Pancreas (tissue), 10 donors: Measurements from ENCODE around the gene LACTBL1. TPM values are rescaled to one million over a fixed set of nuclear protein-coding genes. Genes with fewer than 3 reads are reported as not detected.

Experiments
- ATAC-seq, 4 donors: fragments of 200-7000 bp; cut with Tn5 transposase; one replicate each; pipeline versions ENCODE4 v1.8.0 to v1.9.1; 2020; ENCODE audit warnings: mild to moderate bottlenecking in 4 of 4, moderate library complexity in 4 of 4
- DNase-seq, 6 donors: peaks; one replicate each; pipeline ENCODE4 v3.0.0-alpha.2; 2020
- FAIRE-seq: peaks from 2 replicates; lab custom pipeline; 2012; peaks lifted over from hg19 to GRCh38; lab: Jason Lieb, UNC
- H3K27ac ChIP-seq, 4 donors: fragments of 200-600 bp; sonication (generic); 1 replicate in 3 of 4; 2 replicates in 1 of 4; pipeline versions ENCODE4 v1.5.0 to v1.8.0; 2020
- H3K27me3 ChIP-seq, 4 donors: fragments of 200-600 bp; one replicate each; pipeline ENCODE4 v1.8.0; 2021
- H3K36me3 ChIP-seq, 3 donors: fragments of 200-600 bp; sonication (generic) in 1 of 3; one replicate each; pipeline versions ENCODE4 v1.5.0 to v1.8.0; 2020 to 2021
- H3K4me1 ChIP-seq, 3 donors: fragments of 200-600 bp; one replicate each; pipeline ENCODE4 v1.8.0; 2021
- H3K4me3 ChIP-seq, 4 donors: fragments of 200-600 bp; sonication (generic) in 2 of 4; one replicate each; pipeline versions ENCODE4 v1.5.0 to v1.8.0; 2020 to 2021
- H3K9me3 ChIP-seq, 4 donors: fragments of 200-600 bp; one replicate each; pipeline ENCODE4 v1.8.0; 2021
- WGBS, 2 donors: extraction: QIAGEN DNeasy Blood & Tissue Kit; methylation state at CpG; one replicate each; pipeline ENCODE4 v1.1.7; 2013; 5-methylcytosine and 5-hydroxymethylcytosine counted together
- intact Hi-C, 3 donors: fragments of 100-400 bp; cut with DNase I; formaldehyde crosslinking; loops; one replicate each; pipeline versions ENCODE4 v1.11.1 to v1.14.2; 2022
- polyA plus RNA-seq, 2 donors: library from polyadenylated mRNA; stranded (reverse); fragments of 200-250 nt; gene quantifications; one replicate each; pipeline ENCODE4 v1.2.3, GENCODE V29; 2013
- total RNA-seq, 6 donors: library from RNA; stranded (reverse); fragmentation: NEBNext Ultra II Directional in 4 of 6; extraction: Animal tissue kit (Norgen Biotek cat#: 25700) in 4 of 6; gene quantifications; one replicate each; pipeline versions ENCODE4 v1.2.1 to v1.2.4, GENCODE V29; 2021 to 2023
- TF ChIP-seq, protein P1 (sequence below), 4 donors: fragments of 200-600 bp; sonication (generic) in 3 of 4; IDR thresholded peaks; one replicate each; pipeline versions ENCODE4 v1.5.0 to v1.8.0; 2021; ENCODE audit warnings: antibody characterized with exemption in 4 of 4
- donor health status: healthy with polysubstance abuse.
- donor health status: DM: no; HTN: no; CAD: no; lungs with moderate emphysema.
- donor health status: DM: no; HTN: no; CAD: no.
- donor health status: control.
- donor health status: control.
- donor health status: Bipolar disorder and iron deficiency.
- donor health status: DM: yes; HTN: yes; CAD: no.
- donor health status: DM: no; HTN: no; CAD: no.
- donor health status: DM: no; HTN: no; CAD: no.
- donor health status: DM: yes; HTN: yes; CAD: no.

LACTBL1 gene
- total and polyA plus RNA-seq, 8 donors, result not detected

DNA sequence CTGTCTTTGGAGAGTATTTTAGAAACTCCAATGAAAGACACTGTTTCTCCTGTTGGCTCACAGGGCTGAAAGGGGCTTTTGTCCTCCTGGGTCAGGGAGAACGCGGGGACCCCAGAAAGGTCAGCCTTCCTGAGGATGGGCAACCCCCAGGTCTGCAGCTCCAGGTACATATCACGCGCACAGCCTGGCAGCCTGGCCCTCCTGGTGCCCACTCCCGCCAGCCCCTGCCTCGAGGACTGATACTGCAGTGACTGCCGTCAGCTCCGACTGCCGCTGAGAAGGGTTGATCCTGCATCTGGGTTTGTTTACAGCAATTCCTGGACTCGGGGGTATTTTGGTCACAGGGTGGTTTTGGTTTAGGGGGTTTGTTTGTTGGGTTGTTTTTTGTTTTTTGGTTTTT, 58.5 kb downstream of the LACTBL1 start:
- intact Hi-C loops, result no loop called here
- ATAC-seq, result no peak
- FAIRE-seq, result no peak
- no peaks in the 10 kb centered on the region for H3K36me3 ChIP-seq
- no peaks in the 10 kb centered on the region for H3K9me3 ChIP-seq
- DNase-seq, result no peak
- no peak overlapping the region for H3K27ac ChIP-seq
- TF ChIP-seq, protein P1, sequence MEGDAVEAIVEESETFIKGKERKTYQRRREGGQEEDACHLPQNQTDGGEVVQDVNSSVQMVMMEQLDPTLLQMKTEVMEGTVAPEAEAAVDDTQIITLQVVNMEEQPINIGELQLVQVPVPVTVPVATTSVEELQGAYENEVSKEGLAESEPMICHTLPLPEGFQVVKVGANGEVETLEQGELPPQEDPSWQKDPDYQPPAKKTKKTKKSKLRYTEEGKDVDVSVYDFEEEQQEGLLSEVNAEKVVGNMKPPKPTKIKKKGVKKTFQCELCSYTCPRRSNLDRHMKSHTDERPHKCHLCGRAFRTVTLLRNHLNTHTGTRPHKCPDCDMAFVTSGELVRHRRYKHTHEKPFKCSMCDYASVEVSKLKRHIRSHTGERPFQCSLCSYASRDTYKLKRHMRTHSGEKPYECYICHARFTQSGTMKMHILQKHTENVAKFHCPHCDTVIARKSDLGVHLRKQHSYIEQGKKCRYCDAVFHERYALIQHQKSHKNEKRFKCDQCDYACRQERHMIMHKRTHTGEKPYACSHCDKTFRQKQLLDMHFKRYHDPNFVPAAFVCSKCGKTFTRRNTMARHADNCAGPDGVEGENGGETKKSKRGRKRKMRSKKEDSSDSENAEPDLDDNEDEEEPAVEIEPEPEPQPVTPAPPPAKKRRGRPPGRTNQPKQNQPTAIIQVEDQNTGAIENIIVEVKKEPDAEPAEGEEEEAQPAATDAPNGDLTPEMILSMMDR (IDR thresholded peaks at IDR 0.05), result no peak
- 89 to 94% methylated on average over 10 of the region's 10 CpGs for WGBS, 2 donors
- H3K4me3 ChIP-seq, result no peak overlapping the region
- no peaks in the 10 kb centered on the region for H3K4me1 ChIP-seq
- H3K27me3 ChIP-seq, result no peaks in the 10 kb centered on the region

DNA sequence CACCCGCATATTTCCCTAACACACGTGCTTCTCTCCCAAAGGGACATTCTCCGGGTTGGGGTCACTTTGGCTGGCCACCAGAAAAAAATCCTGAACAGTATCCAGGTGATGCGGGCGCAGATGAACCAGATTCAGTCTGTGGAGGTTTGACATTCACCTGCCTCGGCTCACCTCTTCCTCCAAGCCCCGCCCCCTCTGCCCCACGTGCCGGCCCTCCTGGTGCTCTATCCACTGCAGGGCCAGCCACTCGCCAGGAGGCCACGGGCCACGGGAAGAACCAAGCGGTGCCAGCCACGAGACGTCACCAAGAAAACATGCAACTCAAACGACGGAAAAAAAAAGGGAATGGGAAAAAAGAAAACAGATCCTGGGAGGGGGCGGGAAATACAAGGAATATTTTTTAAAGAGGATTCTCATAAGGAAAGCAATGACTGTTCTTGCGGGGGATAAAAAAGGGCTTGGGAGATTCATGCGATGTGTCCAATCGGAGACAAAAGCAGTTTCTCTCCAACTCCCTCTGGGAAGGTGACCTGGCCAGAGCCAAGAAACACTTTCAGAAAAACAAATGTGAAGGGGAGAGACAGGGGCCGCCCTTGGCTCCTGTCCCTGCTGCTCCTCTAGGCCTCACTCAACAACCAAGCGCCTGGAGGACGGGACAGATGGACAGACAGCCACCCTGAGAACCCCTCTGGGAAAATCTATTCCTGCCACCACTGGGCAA, 59.1 kb downstream of the LACTBL1 start:
- WGBS, 2 donors, result 82 to 87% methylated on average over 24 of the region's 24 CpGs
- intact Hi-C loops, result no loop called here
- Histone ChIP-seq H3K4me3 (no peak overlapping the region), H3K9me3 (no peaks in the 10 kb centered on the region), H3K27ac (no peak overlapping the region), H3K4me1 (no peaks in the 10 kb centered on the region), H3K27me3 (no peaks in the 10 kb centered on the region), H3K36me3 (no peaks in the 10 kb centered on the region)
- ATAC-seq, result no peak
- no peak for FAIRE-seq
- TF ChIP-seq, protein P1 (IDR thresholded peaks at IDR 0.05), result no peak
- DNase-seq, result no peak

DNA sequence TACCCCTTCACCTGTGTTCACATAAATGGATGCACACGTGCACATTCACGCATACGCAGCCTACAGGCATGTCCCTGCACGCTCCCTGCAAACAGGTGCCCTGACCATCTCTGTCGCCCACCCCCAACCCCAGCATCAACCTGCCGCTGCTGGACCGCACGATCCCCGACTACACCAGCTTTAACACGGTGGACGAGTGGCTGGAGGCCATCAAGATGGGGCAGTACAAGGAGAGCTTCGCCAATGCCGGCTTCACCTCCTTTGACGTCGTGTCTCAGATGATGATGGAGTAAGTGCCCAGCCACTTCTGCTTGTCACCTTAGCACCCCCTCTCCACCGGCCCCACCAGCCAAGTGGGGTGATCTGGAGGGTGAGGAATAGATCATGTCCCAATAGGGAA, 60.4 kb downstream of the LACTBL1 start:
- Histone ChIP-seq H3K36me3 (no peaks in the 10 kb centered on the region), H3K4me1 (no peaks in the 10 kb centered on the region), H3K9me3 (no peaks in the 10 kb centered on the region), H3K27ac (no peak overlapping the region), H3K27me3 (no peaks in the 10 kb centered on the region), H3K4me3 (no peak overlapping the region)
- DNase-seq (no peak), FAIRE-seq (no peak), ATAC-seq (no peak)
- intact Hi-C loops, result no loop called here
- TF ChIP-seq, protein P1 (IDR thresholded peaks at IDR 0.05), result no peak
- WGBS, 2 donors, result 94% methylated on average over 16 of the region's 16 CpGs

DNA sequence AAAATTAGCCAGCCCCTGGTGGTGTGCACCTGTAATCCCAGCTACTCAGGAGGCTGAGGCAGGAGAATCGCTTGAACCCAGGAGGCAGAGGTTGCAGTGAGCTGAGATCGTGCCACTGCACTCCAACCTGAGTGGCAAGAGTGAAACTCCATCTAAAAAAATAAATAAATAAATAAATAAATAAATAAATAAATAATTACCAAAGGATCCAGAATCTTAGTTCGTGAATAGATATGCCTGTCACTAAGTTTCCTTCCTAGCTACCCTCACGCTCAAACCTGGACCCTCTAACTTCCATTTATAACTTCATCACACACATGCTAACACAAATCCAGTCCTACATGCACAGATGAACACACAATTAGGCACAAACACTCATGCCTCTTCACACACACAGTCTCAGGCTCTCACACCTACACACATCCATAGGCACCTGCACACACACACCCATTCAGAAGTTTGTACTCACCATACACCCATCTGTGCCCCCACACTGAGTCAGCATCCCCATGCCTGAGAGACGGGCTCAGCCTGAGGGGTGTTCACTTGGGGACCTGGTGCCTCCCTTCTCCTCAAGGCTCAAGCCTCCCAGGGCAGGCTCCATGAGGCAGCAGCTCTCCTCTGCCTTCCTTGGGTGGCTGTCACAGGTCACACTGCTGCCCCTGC, 61.5 kb downstream of the LACTBL1 start:
- Histone ChIP-seq H3K27me3 (no peaks in the 10 kb centered on the region), H3K27ac (no peak overlapping the region), H3K4me3 (no peak overlapping the region), H3K36me3 (no peaks in the 10 kb centered on the region), H3K9me3 (no peaks in the 10 kb centered on the region), H3K4me1 (no peaks in the 10 kb centered on the region)
- 93 to 96% methylated on average over 5 of the region's 5 CpGs for WGBS, 2 donors
- intact Hi-C loops, result no loop called here
- ATAC-seq, result no peak
- FAIRE-seq, result no peak
- no peak for DNase-seq
- TF ChIP-seq, protein P1 (IDR thresholded peaks at IDR 0.05), result no peak

DNA sequence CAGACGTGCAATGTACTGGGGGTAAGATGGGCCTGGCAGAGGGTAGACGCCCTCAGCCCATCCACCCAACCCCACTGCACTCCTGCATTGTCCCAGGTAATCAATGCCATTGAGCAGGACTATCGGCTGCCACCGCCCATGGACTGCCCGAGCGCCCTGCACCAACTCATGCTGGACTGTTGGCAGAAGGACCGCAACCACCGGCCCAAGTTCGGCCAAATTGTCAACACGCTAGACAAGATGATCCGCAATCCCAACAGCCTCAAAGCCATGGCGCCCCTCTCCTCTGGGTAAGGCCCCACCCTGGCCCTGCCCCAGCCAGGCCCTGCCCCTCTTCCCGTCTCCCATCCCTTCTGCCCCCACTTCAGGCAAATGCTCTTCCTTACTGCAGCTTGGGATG, 62.4 kb downstream of the LACTBL1 start:
- Histone ChIP-seq H3K36me3 (no peaks in the 10 kb centered on the region), H3K4me1 (no peaks in the 10 kb centered on the region), H3K9me3 (no peaks in the 10 kb centered on the region), H3K27ac (no peak overlapping the region), H3K27me3 (no peaks in the 10 kb centered on the region), H3K4me3 (no peak overlapping the region)
- no peak for FAIRE-seq
- intact Hi-C loops, result no loop called here
- DNase-seq, result no peak
- TF ChIP-seq, protein P1 (IDR thresholded peaks at IDR 0.05), result no peak
- 92 to 96% methylated on average over 12 to 13 of the region's 13 CpGs for WGBS, 2 donors
- ATAC-seq, result no peak
